GM19035 (cell line): ENCODE data around the gene TMEM151A.
"Not testable (repeated sequence)": the region's sequence is repeated elsewhere in the genome, so short reads cannot be mapped to it uniquely, and the experiment has no call there.

ENCODE experiments used
- ATAC-seq: cut with Tn5 transposase; IDR thresholded peaks from one replicate; pipeline ENCODE4 v1.9.1; 2021; ENCODE audit not compliant: unreplicated experiment

The TMEM151A gene

GRCh38 chr11:66291706-66292542, at the start of gene TMEM151A:
Gene TMEM151A, plus strand, starts transcription at chr11:66291894. Its CDS starts 120 bp downstream, at chr11:66292014.
- no peak for ATAC-seq

- no peak for ATAC-seq
Measured at GRCh38 chr11:66242095-66242765, 49.5 kb upstream of the TMEM151A start.

- no peak for ATAC-seq
Measured at GRCh38 chr11:66243782-66244535, 47.7 kb upstream of the TMEM151A start.

GRCh38 chr11:66247295-66247694, 44.4 kb upstream of the TMEM151A start:
- ATAC-seq = no peak

GRCh38 chr11:66247801-66248200, 43.9 kb upstream of the TMEM151A start:
- no peak for ATAC-seq

GRCh38 chr11:66248903-66249302, 42.8 kb upstream of the TMEM151A start:
- no peak for ATAC-seq

GRCh38 chr11:66251809-66252208, 39.9 kb upstream of the TMEM151A start:
- ATAC-seq = no peak

GRCh38 chr11:66253081-66253480, 38.6 kb upstream of the TMEM151A start:
- not testable (repeated sequence) for ATAC-seq

- no peak for ATAC-seq
Measured at GRCh38 chr11:66258473-66258893, 33.2 kb upstream of the TMEM151A start.

- no peak for ATAC-seq
Measured at GRCh38 chr11:66259225-66259624, 32.5 kb upstream of the TMEM151A start.

GRCh38 chr11:66259956-66260355, 31.7 kb upstream of the TMEM151A start:
- ATAC-seq = no peak

GRCh38 chr11:66261578-66261977, 30.1 kb upstream of the TMEM151A start:
- no peak for ATAC-seq

- no peak for ATAC-seq
Measured at GRCh38 chr11:66262191-66262590, 29.5 kb upstream of the TMEM151A start.

- no peak for ATAC-seq
Measured at GRCh38 chr11:66262696-66263095, 29.0 kb upstream of the TMEM151A start.

- ATAC-seq = no peak
Measured at GRCh38 chr11:66263231-66263630, 28.5 kb upstream of the TMEM151A start.

- no peak for ATAC-seq
Measured at GRCh38 chr11:66263785-66264184, 27.9 kb upstream of the TMEM151A start.

- ATAC-seq = no peak
Measured at GRCh38 chr11:66264383-66264782, 27.3 kb upstream of the TMEM151A start.

GRCh38 chr11:66264914-66265313, 26.8 kb upstream of the TMEM151A start:
- no peak for ATAC-seq

GRCh38 chr11:66265531-66266377, 25.9 kb upstream of the TMEM151A start:
- ATAC-seq = no peak

- no peak for ATAC-seq
Measured at GRCh38 chr11:66266378-66267038, 25.2 kb upstream of the TMEM151A start.
